NCI-H82 (cell line): Measurements from ENCODE around the gene IGF1.
A peak's percentile ranks its signal among the peaks of the same experiment; 100 is the strongest.
"Not testable (repeated sequence)": the region's sequence is repeated elsewhere in the genome, so short reads cannot be mapped to it uniquely, and the experiment has no call there.

Experiments used
- DNase-seq: peaks from one replicate; lab custom pipeline; 2025; lab: John Stamatoyannopoulos, UW

The IGF1 gene

DNA sequence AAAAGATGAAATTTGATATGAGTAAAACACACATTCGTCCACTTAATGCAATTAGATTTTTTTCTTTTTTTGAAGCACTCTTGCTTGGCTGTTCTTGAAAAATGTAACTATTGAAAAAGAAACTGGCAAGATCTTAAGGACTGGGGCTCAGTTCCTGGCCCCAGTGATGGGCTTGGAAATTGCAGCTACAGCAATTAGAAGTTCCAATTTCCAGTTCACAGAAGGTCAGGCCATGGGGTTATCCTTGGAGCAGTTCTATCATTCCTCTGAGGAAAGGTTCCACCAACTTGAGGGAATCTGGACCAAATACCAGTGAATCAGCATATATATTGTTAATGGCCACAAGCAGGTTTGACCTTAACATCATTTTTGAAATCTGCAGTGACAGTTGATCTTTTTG is 18.9 kb downstream of the IGF1 start:
- no peak for DNase-seq

DNA sequence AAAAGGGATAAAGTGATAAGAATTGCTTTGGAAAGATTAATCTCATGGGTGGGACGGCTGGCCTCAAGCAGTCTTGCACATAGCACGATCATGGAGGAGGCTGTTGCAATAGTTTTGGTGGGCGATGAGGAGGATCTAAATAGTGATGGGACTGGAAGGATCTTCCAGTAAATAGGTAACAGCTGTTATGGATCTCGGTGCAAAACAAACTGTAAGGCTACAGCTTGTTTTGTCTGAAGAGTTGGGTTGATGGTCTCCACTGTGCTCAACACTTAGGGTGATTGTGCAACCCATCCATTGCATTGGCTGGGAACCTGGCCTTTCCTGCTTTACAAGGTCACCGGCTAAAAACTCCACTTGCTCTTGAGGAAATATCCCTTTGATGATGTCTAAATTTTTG is 21.0 kb downstream of the IGF1 start:
- no peak for DNase-seq

DNA sequence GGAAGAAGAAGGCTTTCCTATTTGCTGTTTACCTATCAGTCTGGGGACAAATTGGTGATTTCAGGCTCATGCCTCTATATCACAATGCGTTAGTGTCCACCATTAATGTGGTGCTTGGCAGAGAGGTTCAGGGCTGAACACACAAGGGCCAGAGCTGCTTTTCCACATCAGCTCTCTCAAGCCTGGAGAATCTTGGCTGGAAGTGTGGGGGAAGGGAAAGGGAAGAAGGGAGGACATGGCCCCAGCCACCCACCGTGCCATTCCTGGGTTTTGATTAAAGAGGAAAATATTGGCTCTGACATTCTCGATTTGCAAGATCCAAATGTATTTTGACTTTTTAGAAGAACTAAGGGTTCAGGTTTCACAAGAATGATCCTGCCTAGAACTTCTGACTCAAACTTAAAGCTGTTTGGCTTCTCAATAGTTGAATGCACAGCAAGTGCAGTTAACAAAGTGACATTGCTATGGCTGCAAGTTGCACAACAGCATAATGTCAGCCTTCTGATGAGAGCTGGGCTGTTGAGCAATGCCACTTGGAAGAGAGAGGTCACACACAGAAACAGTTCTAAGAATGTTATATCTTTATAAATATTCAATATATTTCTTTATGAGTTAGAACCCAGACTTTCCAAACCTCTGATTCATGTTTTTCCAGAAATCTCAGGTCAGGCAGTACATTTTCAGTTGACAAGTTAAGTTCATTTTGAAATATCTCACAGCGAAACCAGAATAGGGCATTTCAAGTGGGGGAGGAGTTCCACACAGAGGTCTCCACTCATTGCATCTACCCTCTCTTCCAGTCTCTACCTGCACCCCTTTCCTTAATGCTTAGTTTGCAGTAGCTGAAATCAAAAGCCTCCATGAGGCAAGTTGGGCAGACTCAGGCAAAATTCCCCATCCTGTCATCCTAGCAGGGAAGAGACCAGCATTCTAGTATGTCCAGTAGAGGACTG is 25.3 kb downstream of the IGF1 start:
- DNase-seq, result no peak

DNA sequence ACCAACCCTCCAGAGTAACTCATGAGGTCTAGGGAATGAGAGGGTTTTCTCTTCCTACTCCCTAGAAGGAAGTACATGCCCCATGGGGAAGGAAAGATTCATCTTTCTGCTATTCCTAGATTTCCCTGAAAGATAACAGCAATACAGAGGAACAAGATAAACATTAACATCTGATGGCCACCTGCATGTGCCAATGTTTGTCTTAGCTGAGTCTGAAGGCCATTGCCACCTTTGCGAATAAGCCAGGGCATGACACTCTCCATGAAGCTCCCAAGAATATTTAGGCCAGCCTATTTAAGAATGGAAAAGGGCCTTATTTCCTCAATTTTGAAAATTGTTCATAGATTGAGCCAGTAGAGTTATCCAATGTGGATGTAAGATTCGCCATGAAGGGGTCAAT is 26.0 kb downstream of the IGF1 start:
- DNase-seq, result no peak

DNA sequence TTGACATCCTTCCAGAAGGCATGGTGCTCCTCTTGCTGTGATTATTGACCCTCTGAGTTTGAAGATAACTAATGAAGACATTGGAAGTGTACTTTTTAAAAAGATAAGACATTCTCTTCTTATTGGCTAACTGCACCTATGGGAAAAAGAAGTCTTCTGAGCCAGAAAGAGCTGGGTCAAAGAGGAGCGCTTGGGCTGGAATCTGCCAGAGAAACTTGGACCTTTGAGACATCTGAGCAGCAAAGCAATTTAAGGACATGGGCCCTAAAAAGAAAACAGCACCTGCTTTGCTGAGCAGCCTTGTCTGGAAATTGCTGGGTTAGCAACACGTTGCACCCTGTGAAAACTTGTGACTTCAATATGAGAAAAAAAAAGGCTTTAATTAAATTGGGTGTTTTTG is 27.8 kb downstream of the IGF1 start:
- no peak for DNase-seq

DNA sequence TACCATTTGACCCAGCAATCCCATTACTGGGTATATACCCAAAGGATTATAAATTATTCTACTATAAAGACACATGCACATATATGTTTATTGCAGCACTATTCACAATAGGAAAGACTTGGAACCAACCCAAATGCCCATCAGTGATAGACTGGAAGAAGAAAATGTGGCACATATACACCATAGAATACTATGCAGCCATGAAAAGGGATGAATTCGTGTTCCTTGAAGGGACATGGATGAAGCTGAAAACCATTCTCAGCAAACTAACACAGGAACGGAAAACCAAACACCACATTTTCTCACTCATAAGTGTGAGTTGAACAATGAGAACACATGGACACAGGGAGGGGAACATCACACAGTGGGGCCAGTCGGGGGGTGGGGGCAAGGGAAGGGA is 31.3 kb downstream of the IGF1 start:
- not testable (repeated sequence) for DNase-seq

DNA sequence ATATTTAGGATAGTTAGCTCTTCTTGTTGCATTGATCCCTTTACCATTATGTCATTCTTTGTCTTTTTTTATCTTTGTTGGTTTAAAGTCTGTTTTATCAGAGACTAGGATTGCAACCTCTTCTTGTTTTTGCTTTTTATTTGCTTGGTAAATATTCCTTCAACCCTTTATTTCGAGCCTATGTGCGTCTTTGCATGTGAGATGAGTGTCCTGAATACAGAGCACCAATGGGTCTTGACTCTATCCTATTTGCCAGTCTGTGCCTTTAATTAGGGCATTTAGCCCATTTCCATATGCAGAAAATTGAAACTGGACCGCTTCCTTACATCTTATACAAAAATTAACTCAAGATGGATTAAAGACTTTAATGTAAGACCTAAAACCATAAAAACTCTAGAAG is 32.9 kb downstream of the IGF1 start:
- DNase-seq, result not testable (repeated sequence)

DNA sequence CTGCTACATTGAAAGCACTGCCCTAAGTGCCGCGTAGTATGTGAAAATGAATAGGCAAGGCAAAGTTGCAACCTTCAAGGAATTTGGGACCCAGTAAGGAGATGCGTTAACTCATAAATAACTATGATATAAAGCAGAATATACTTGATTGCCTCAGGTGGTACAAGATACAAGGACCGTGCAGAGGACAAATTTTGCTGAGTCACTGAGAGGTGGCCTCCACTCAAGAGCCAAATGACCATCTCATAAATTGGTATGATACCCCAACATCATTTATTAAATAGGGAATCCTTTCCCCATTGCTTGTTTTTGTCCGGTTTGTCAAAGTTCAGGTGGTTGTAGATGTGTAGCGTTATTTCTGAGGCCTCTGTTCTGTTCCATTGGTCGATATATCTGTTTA is 35.7 kb downstream of the IGF1 start:
- DNase-seq, result no peak

DNA sequence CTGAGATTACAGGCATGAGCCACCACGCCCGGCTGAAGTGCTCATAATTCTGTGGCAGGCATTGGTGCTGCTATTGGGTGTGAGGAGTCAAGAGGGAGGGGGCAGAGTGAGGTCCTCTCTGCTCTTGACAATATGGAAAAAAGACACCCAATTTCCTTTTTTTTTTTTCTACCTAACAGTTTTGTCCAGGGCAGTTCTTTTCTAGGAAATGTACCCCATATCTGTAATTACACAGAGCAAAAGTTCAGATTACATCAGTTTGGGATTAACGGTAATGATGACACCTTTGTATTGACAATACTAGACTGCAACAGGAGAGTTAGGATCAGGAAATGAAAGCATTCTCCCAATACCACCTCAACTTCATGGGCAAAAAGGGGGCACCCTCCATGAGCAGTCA is 36.3 kb downstream of the IGF1 start:
- DNase-seq, result no peak

DNA sequence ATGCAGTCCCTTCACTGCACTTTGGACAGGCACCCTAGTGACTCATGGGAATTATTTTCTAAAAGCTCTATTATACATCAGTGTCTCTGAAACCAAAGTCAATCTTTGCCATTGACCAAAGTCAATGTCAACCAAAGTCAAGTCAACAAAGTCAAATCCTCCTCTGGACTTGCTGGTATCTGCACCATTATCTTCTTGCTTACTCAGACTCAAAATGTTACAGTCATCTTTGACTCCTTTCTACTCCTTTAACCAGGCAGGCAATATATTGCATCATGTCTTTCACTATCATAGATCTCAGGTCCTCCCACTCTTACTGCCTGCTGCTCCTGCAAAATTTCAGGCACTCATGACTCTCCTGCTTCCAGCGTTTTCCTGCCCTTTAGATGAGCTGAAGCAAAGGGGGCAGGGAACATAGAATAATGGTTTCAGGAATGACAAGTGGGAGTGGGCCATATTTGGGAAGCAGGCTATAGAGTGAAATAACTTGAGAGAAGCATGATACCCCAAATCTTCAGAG is 39.2 kb downstream of the IGF1 start:
- DNase-seq, result no peak

DNA sequence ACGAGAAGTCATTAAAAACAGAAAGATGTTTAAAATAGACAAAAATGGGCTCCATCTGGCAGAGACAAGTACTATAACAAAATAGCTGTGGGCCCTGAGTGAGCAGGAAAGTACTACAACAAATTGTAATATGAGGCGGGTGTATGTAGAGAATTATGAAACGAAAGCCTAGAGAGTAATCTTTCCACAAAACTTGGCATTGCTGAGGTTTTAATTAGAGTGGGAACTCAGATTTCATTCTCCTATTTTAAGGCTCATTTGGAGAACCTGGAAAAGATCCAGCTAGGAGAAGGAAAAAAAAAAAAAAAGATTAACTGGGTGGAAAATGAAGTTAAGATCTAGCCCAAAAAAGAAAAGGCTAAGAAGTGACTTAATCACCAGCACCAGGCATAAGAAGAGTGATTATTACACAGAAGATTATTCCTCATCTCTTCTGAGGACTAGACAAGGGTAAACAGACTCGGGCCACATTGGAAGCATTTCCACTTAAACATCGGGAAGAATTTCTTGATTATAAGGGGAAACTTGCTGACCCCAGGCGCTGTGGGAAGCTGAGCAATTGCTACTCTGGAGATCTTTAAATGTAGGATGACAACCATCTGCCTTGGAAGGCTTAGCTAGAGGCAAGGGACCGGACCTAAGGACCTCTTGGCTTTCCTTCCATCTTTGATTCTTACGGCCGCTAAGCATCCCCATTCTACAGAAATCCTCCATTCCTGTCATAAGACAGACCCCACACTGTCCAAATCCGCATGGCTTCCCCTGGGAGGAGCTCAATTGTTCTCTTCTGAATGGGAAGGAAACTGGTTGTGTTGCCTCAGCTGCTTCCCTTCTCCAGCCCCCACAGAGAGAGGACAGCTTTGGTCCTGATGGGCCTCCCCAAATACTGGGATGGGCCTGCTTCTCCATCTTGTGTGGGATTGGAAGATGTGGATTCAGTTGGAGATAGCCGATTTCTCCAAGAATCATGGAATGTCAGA is 40.6 kb downstream of the IGF1 start:
- DNase-seq, result no peak

DNA sequence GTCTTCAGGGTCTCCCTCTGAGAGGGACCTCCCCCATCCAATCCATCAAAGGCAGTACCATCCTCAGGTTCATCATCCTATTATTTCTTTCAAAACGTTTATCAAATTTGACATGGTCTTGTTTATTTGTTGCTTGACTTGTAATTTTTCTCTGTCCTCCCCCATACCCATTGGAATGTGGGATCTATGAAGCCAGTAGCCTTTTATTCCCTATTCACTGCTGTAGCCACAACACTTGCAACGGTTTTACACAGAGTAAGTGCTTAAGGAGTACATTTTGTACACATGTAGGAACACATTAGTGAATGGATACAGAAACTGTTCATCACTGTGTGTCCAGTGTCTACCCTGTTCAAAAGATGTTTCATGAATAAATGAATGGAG is 41.5 kb downstream of the IGF1 start:
- no peak for DNase-seq

DNA sequence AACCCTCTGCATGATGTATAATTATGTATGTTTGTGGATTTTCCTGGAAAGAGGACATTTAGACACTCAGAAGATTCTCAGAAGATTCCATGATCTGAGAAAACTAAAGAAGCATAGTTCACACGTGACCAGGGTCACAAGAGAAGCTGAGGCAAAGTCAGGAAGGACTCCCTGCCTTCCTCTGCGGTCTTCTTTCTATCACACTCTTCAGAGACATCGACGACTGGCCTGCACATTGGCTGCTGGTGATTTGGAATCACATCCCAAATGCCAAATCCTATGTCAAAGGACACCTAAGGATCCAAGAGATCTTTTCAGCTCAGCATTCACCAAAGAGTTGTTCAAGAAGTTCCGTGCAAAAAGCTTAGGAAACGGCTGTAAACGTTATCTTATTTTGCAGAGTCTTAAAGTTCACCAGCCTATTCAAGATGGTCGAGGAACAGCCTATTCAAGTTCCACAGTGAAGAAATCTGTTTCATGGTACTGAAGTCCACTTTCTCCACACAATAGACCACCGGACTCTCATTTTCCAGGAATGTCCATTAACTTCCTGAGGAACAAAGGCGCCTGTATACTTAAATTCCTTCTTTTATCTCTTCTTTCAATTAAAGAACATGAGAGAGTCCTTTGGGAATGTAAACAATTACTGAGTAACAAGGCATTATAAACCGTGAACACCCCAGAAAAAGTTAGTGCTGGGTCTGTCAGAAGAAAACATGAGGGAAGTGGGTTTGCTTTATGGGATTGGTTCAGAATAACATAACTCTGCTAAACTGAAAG is 42.1 kb downstream of the IGF1 start:
- no peak for DNase-seq

DNA sequence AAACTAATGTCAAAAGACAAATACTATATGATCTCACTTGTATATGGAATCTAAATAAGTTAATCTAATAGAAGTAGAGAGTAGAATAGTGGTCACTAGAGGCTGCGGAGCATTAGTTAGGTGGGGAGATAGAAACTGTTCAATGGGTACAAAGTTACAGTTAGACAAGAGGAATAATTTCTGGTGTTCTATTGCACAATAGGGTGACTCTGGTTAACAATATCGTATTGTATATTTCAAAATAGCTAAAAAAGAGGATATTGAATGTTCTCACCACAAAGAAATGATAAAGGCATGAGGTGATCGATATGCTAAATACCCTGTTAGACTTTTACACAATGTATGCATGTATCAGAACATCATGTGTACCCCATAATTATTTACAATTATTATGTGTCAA is 42.9 kb downstream of the IGF1 start:
- DNase-seq, result no peak

DNA sequence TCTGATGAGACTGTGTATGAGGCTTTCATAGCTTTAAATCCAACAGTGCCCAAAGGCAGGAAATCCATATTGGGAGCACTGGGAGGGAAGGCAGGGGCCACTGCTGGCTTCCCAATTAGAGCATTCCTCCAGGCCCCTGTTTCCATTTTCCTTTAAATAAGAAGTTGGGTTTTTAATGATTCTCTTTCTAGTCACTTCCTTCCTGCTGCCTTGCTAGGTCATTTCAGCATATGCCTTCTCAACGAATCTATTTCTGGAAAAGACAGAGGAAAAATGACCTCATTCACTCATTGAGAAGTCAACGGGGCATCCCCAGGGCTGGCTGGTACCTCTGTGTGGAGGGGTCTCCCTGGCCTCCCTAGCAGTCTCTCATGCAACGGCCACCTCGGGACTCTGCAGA is 43.5 kb downstream of the IGF1 start:
- no peak for DNase-seq

DNA sequence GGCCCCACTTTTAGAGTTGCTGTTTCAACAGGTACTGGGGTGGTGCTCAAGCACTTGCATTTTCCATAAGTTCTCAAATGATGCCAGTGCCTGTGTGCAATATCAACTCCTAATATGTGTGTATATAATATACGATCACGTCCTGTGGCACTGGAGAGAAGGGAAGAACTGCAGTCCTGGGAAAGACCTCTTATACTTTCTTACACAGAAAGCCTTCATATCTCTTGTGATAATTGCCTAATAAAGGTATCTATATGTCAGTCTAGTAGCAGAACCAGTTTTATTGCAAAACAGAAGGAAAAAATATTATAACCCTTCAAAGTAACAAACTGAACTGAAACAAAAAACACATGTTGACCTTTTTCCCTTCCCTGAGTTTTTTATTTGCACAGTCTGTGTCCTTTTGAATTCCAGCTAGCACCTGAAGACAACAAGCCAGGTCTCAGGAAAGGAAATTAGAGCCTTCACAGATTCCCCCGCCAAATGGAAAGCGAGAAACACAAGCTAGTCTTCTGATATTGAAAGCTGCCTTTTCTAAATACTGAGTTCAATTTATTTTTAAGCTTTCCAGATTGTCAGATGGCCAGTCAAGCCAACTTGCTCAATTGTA is 44.4 kb downstream of the IGF1 start:
- no peak for DNase-seq

DNA sequence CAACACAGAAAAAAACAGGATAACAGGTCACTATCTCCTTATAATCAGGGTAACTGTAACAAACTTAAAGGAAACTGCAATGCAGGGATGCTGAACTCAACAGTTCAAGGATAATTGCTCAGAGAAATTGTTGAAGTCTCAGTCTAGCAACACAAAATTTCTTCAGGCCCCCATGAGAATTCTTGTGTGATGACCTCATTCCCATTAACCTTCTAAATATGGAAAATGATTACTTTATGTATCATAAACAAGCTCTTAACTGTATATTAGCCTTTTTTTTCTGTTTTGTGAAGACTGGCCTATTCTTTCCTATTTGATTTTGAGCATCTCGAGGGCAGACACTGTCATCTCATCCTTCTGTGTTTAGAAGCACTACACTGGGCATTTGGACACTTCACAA is 47.1 kb downstream of the IGF1 start:
- DNase-seq, result no peak

DNA sequence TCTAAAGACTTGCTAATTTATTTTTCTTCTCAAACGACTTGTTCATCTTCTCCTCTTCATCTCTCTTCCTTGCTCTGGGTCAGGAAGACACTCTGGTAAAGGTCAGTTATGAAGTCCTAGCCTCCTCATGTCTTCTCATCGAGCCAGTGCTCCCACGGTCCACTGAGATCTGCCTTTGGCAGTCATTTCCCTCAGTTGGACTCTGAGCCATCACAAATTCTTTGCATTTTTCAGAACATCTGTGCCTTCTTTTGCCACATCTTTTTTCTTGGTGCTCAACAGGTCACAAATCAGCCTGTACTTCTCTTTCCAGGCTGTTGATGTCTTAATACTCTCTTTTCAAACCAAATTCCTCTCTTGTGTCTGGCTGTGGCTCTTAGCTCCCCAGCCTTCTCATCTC is 49.7 kb downstream of the IGF1 start:
- DNase-seq, result no peak

DNA sequence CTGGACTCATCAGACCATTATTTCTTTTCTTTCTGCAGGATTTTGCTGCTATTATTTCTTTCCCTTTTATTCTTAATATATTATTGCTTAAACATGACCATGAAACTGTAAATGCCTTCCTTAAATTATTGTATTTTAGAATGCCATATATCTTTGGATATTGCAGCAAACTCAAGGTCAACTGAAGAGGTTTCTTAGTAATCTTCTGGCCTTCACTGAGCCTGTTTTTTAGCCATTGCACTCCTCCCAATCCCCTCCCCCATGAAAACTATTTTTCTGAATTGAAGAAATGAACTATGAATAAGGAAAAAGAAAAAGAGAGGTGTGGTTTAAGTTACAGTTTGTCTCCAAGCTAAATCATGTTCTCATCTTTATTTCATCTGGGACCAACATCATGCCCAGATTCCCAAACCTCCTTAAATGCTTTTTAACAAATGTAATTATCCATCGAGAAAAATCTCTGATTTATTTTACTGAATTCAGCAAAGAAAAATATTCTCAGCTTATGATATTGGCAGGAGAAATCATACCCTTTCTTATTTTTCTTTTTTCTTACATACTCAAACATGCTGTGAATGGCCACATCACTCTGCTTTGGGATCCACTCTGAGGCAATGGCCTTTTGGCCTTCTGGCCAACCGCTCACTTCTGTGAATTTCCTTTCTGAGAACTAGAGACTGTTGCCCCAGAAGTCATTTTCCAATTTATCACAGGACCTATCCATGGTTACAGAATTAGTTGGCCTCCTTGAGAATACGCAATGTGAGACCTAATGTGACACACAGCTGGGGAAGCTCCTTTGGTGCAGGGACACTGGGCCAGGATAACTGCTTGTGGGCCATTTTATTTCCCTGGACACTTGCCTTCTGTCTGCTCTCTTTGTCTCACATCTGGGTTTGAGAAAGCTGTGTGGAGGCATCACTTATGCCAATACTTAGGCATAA is 50.9 kb downstream of the IGF1 start:
- DNase-seq, result no peak

DNA sequence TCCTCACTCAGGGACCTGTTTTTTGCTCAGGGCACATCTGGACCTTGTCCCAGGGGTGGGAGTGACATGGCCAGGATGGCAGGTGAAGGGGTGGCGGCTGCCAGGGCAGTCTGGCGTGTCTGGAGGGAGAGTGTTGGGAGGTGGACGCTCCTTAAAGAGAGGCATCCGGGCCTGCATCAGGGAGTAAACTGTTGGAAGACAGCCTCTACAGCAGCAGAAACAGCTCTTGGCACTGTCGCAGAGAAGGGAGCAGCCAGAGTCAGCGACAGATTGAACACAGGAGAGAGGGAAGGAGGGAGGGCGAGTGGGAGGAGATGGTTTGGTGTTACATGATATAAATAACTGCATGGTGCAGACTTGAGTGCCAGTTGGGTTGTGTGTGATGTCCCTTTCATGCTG is 52.8 kb downstream of the IGF1 start:
- peak; percentile 13 for DNase-seq
